Endothelial cell of umbilical vein (primary cell): Measurements from ENCODE around the gene CRHR1. TPM values are rescaled to one million over a fixed set of nuclear protein-coding genes. Genes with fewer than 3 reads are reported as not detected.

Experiments used
- BruUV-seq: library from RNA; stranded (reverse); fragments of 400-500 nt; replicated peaks from 2 replicates; lab custom pipeline; 2021; lab: Mats Ljungman, UMichigan
- CTCF ChIA-PET: fragments of 300-600, 350-600 bp; sonication (Branson Sonifier 250); formaldehyde crosslinking; loops from one replicate; lab custom pipeline; 2021; ENCODE audit warnings: antibody characterized with exemption, inconsistent platforms; lab: Charles Lee
- POLR2A ChIA-PET: fragments of 300-600, 350-600 bp; sonication (Branson Sonifier 250); formaldehyde crosslinking; loops from one replicate; lab custom pipeline; 2021; ENCODE audit warnings: antibody characterized with exemption, inconsistent platforms; lab: Charles Lee
- DNase-seq: peaks from one replicate; pipeline ENCODE4 v3.0.0-alpha.2; 2011; ENCODE audit warnings: low read depth, low spot score
- FAIRE-seq: peaks from 2 replicates; lab custom pipeline; 2011; peaks lifted over from hg19 to GRCh38; lab: Jason Lieb, UNC
- H2AFZ ChIP-seq: 2 replicates; pipeline ENCODE4 v1.6.0; 2012; ENCODE audit warnings: low read depth, low read length, control low read depth, inconsistent platforms
- H3K27ac ChIP-seq: 2 replicates; pipeline ENCODE4 v1.5.1; 2011; ENCODE audit warnings: low read depth, mild to moderate bottlenecking, control low read depth, low read length, moderate library complexity; ENCODE audit not compliant: insufficient read depth
- H3K27me3 ChIP-seq, 2 experiments: 2 replicates each; pipeline versions ENCODE4 v1.6.0 to v1.6.1; 2011; ENCODE audit warnings: low read length in 2 of 2, mixed read lengths in 1 of 2; ENCODE audit not compliant: control insufficient read depth in 2 of 2, insufficient read depth in 2 of 2
- H3K36me3 ChIP-seq, 2 experiments: 2 replicates in 1 of 2; 3 replicates in 1 of 2; pipeline ENCODE4 v1.5.1; 2011; ENCODE audit warnings: low read length in 2 of 2, mild to moderate bottlenecking in 1 of 2, moderate library complexity in 1 of 2; ENCODE audit not compliant: control insufficient read depth in 2 of 2, insufficient read depth in 2 of 2; ENCODE audit errors: extremely low read depth in 1 of 2
- H3K4me1 ChIP-seq: 3 replicates; pipeline ENCODE4 v1.5.1; 2011; ENCODE audit warnings: mild to moderate bottlenecking, low read length; ENCODE audit not compliant: control insufficient read depth, insufficient read depth; ENCODE audit errors: extremely low read depth
- H3K4me2 ChIP-seq: 2 replicates; pipeline ENCODE4 v1.6.1; 2011; ENCODE audit warnings: low read length, control low read depth, mixed read lengths; ENCODE audit not compliant: insufficient read depth
- H3K4me3 ChIP-seq, 3 experiments: fragments of 200-600 bp in 1 of 3; sonication (generic), shearing (Covaris generic) in 1 of 3; replicated peaks in 1 of 3; 2 replicates each; pipeline ENCODE4 v1.5.1; 2011 to 2016; ENCODE audit warnings: control low read depth in 3 of 3, low read length in 3 of 3, mild to moderate bottlenecking in 2 of 3, inconsistent platforms in 1 of 3, low read depth in 1 of 3, moderate library complexity in 1 of 3; ENCODE audit not compliant: insufficient read depth in 1 of 3
- H3K79me2 ChIP-seq: 2 replicates; pipeline ENCODE4 v1.6.0; 2012; ENCODE audit warnings: low read length, inconsistent platforms; ENCODE audit not compliant: control insufficient read depth, insufficient read depth
- H3K9ac ChIP-seq: replicated peaks from 2 replicates; pipeline ENCODE3; 2011; ENCODE audit warnings: low read length, control low read depth; ENCODE audit not compliant: insufficient read depth; ENCODE audit errors: extremely low read depth
- H3K9me1 ChIP-seq: replicated peaks from 3 replicates; pipeline ENCODE4 v1.6.0; 2011; ENCODE audit warnings: mild to moderate bottlenecking, low read length; ENCODE audit not compliant: control insufficient read depth, insufficient read depth; ENCODE audit errors: extremely low read depth
- H3K9me3 ChIP-seq: replicated peaks from 2 replicates; pipeline ENCODE4 v1.5.1; 2012; ENCODE audit warnings: low read length, inconsistent platforms; ENCODE audit not compliant: control insufficient read depth, insufficient read depth
- H4K20me1 ChIP-seq: replicated peaks from 2 replicates; pipeline ENCODE3; 2011; ENCODE audit warnings: mild to moderate bottlenecking, low read length; ENCODE audit not compliant: control insufficient read depth, insufficient read depth; ENCODE audit errors: extremely low read depth
- CTCF ChIP-seq, 2 donors: IDR thresholded peaks; 1 replicate in 1 of 2; 2 replicates in 1 of 2; pipeline ENCODE4 v1.5.1; 2011; ENCODE audit warnings: low read length in 2 of 2, mild to moderate bottlenecking in 2 of 2, moderate library complexity in 2 of 2, control low read depth in 1 of 2, inconsistent platforms in 1 of 2, low read depth in 1 of 2; ENCODE audit not compliant: insufficient read depth in 1 of 2; ENCODE audit errors: extremely low read depth in 1 of 2
- FOS ChIP-seq: IDR thresholded peaks from 2 replicates; pipeline ENCODE4 v1.6.1; 2011; ENCODE audit warnings: mild to moderate bottlenecking, low read length, moderate library complexity, borderline replicate concordance; ENCODE audit not compliant: insufficient read depth
- GATA2 ChIP-seq: IDR thresholded peaks from 2 replicates; pipeline ENCODE4 v1.7.0; 2011; ENCODE audit warnings: low read depth, mild to moderate bottlenecking, moderate library complexity, mixed read lengths, low read length; ENCODE audit not compliant: insufficient read length, insufficient read depth
- MAX ChIP-seq: IDR thresholded peaks from 2 replicates; pipeline ENCODE4 v1.6.1; 2011; ENCODE audit not compliant: insufficient read depth, insufficient read length
- MYC ChIP-seq: IDR thresholded peaks from one replicate; pipeline ENCODE4 v1.6.1; 2011; ENCODE audit warnings: mild to moderate bottlenecking, low read depth, low read length
- POLR2A ChIP-seq: IDR thresholded peaks from 2 replicates; pipeline ENCODE4 v1.6.1; 2012; ENCODE audit warnings: low read depth, mild to moderate bottlenecking, control low read depth, low read length
- POLR2AphosphoS5 ChIP-seq: IDR thresholded peaks from 2 replicates; pipeline ENCODE4 v1.6.1; 2012; ENCODE audit warnings: low read depth, mild to moderate bottlenecking, control low read depth, low read length, moderate library complexity; ENCODE audit not compliant: insufficient read depth
- dilution Hi-C: fragments of 300-500 bp; cut with MboI; formaldehyde crosslinking; loops from one replicate; pipeline ENCODE4 v1.15.0; 2019; ENCODE audit warnings: low sequenced_read_pairs; ENCODE audit not compliant: extremely low pct_ligation_motif_present
- intact Hi-C: fragments of 100-400 bp; cut with micrococcal nuclease; formaldehyde crosslinking; loops from one replicate; pipeline ENCODE4 v1.10.0; 2022
- polyA plus RNA-seq, 4 experiments: library from polyadenylated mRNA; depleted of rRNA in 3 of 4; stranded (reverse) in 3 of 4; unstranded in 1 of 4; fragments of >200 nt; gene quantifications; 2 replicates each; pipeline versions ENCODE4 v1.2.1 to v1.2.3, GENCODE V29; 2011 to 2012; ENCODE audit warnings: missing spikeins in 1 of 4
- total RNA-seq: library from RNA; stranded (reverse); gene quantifications from 2 replicates; pipeline ENCODE4 v1.2.3, GENCODE V29; 2021

The CRHR1 gene
- total and polyA plus RNA-seq, 2 donors (not counting 3 experiments of a cell fraction or from before 2014, with no cell fraction given), result not detected

DNA sequence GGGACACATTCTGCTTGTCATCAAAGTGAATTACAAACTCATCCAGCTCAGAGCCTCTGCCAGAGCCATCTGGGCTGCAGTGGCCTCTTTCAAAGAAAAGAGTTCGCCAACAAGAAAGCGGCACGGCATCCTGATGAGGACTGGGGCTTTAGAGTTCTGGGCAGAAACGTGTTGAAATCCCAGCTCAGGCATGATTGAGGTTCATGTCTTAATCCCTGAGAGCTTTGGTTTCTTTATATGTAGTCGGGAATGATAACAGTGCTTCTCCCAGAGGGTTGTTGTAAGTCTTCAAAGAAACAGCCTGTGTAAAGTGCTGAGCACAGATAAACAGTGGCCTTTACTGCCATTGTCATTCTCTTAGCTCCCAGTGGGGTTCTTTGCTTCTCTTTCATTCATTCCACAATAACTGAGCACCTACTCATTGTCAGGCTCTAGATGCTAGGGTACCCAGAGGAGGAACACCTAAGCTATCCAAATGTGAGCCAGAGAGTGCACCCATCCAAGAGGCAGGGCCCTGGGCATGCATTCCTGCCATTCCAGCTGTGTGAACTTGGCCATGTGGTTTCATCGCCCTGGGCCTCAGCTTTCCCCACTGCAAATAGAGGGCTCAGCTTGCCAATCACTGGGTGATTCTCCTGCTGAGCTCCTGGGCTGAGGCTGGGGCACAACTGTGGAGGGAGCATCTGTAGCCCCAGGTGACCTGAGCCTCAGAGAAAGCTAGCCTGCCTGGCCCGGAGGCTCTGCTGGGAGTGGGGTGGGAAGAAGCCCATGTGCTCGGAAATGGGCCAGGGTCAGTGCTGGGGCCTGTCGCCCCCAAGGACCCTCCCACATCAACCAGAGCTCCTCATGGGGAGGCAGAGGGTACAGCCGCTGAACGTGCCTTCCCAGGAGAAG, 38.3 kb upstream of the CRHR1 start:
- Histone ChIP-seq H3K4me3 (no peak overlapping the region), H3K4me2 (no peak overlapping the region), H3K27ac (no peak overlapping the region), H3K9me3 (no peaks in the 10 kb centered on the region), H3K9ac (no peak overlapping the region), H3K27me3 (peaks cover 0 to 2% of the 10 kb centered on the region in 2 experiments), H3K79me2 (no peaks in the 10 kb centered on the region), H3K36me3 (no peaks in the 10 kb centered on the region), H4K20me1 (no peaks in the 10 kb centered on the region), H3K9me1 (no peaks in the 10 kb centered on the region), H3K4me1 (no peaks in the 10 kb centered on the region), H2AFZ (no peak overlapping the region)
- ChIA-PET CTCF (interaction anchor here (0.9 to 1.4 kb wide), 5 partner anchors 26 to 527 kb away, joined by 3 to 4 read pairs (median 3); no protein-coding TSS in a partner anchor), POLR2A (no interaction called here)
- no peak for FAIRE-seq
- intact Hi-C loops (no loop called here), dilution Hi-C loops (no loop called here)
- no peak for DNase-seq
- no TSS peak for BruUV-seq
- TF ChIP-seq POLR2A, result no peak
- TF ChIP-seq GATA2, result no peak
- TF ChIP-seq FOS, result no peak
- no peak for TF ChIP-seq MAX
- TF ChIP-seq MYC, result no peak
- no peak for TF ChIP-seq POLR2AphosphoS5
- TF ChIP-seq CTCF (IDR thresholded peaks at IDR 0.05; ENCODE audit: extremely low read depth in 1 of 2, insufficient read depth in 1 of 2, low read depth in 1 of 2, low read length in 2 of 2), result no peak
